ENCODE data around the gene COX11.

The COX11 gene

DNA sequence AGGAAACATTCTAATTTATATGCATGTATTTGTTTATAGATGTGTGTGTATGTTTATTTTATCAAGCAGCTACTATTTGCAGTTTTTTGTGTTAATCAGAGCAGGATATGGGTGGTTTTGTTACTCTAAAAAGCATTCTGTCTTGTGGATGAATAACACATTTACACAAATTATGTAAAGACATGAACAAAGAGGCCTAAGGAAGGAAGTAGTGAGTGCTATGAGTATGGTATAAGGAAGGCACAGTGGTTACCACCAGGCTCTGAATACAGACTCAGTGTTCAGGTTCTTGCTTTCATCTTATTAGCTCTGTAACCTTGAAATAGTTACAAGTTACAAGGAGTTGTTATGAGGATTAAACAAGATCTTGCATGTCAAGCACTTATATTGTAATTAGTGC, 34.0 kb upstream of the COX11 start:
- no peak overlapping the region for H3K27ac ChIP-seq (ENCODE audit: low read length)
- TF ChIP-seq EZH2 (optimal IDR thresholded peaks at IDR 0.05; ENCODE audit: low read depth, low read length): no peak
- no peak for TF ChIP-seq EZH2phosphoT487 (IDR thresholded peaks at IDR 0.05; ENCODE audit: low read length)
- TF ChIP-seq, protein P1, sequence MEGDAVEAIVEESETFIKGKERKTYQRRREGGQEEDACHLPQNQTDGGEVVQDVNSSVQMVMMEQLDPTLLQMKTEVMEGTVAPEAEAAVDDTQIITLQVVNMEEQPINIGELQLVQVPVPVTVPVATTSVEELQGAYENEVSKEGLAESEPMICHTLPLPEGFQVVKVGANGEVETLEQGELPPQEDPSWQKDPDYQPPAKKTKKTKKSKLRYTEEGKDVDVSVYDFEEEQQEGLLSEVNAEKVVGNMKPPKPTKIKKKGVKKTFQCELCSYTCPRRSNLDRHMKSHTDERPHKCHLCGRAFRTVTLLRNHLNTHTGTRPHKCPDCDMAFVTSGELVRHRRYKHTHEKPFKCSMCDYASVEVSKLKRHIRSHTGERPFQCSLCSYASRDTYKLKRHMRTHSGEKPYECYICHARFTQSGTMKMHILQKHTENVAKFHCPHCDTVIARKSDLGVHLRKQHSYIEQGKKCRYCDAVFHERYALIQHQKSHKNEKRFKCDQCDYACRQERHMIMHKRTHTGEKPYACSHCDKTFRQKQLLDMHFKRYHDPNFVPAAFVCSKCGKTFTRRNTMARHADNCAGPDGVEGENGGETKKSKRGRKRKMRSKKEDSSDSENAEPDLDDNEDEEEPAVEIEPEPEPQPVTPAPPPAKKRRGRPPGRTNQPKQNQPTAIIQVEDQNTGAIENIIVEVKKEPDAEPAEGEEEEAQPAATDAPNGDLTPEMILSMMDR (IDR thresholded peaks at IDR 0.05; ENCODE audit: low read length): no peak
- no peaks in the 10 kb centered on the region for H3F3A ChIP-seq (ENCODE audit: insufficient read depth, low read length)
- H3K4me3 ChIP-seq (ENCODE audit: low read length): no peak overlapping the region
- H3K79me2 ChIP-seq (ENCODE audit: low read length): no peaks in the 10 kb centered on the region
- no peak for DNase-seq
- H3K4me1 ChIP-seq (ENCODE audit: low read length): no peaks in the 10 kb centered on the region
- H4K20me1 ChIP-seq (ENCODE audit: insufficient read depth, low read length): no peaks in the 10 kb centered on the region
- no peak overlapping the region for H3K9ac ChIP-seq (ENCODE audit: low read length)
- H3K4me2 ChIP-seq (ENCODE audit: low read depth, low read length): no peak overlapping the region
- no peaks in the 10 kb centered on the region for H3K36me3 ChIP-seq (replicated peaks; ENCODE audit: insufficient read depth, low read length)
- no peaks in the 10 kb centered on the region for H3K27me3 ChIP-seq (replicated peaks; ENCODE audit: insufficient read depth, low read length)
- H3K9me3 ChIP-seq (replicated peaks; ENCODE audit: insufficient read depth, low read length): no peaks in the 10 kb centered on the region
- no peak overlapping the region for H2AFZ ChIP-seq (ENCODE audit: low read length)
- H3K9me2 ChIP-seq (replicated peaks; ENCODE audit: insufficient read depth, low read length): no peaks in the 10 kb centered on the region

DNA sequence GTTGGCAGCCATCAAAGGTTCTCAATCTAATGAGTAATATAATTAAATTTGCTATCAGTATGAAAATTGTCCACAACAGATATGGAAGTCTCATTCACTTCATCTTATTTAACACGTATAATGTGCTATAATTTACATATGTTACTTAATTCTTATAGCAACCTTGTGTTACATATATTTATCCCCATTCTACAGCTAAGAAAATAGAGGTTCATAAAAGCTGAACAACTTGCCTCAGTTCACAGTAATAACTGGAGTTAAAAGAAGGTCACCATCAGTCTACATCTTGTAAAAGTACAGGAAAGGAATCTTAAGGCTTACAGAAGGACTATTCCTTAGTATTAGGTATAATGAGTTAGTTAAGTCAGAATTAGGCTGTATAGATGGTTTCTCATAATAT, 28.0 kb upstream of the COX11 start:
- H4K20me1 ChIP-seq (ENCODE audit: insufficient read depth, low read length): no peaks in the 10 kb centered on the region
- no peak overlapping the region for H3K9ac ChIP-seq (ENCODE audit: low read length)
- no peaks in the 10 kb centered on the region for H3K4me1 ChIP-seq (ENCODE audit: low read length)
- H3F3A ChIP-seq (ENCODE audit: insufficient read depth, low read length): no peaks in the 10 kb centered on the region
- TF ChIP-seq EZH2phosphoT487 (IDR thresholded peaks at IDR 0.05; ENCODE audit: low read length): no peak
- TF ChIP-seq EZH2 (optimal IDR thresholded peaks at IDR 0.05; ENCODE audit: low read depth, low read length): no peak
- TF ChIP-seq, protein P1 (IDR thresholded peaks at IDR 0.05; ENCODE audit: low read length): no peak
- H3K9me2 ChIP-seq (replicated peaks; ENCODE audit: insufficient read depth, low read length): no peaks in the 10 kb centered on the region
- no peak overlapping the region for H2AFZ ChIP-seq (ENCODE audit: low read length)
- no peak overlapping the region for H3K4me3 ChIP-seq (ENCODE audit: low read length)
- H3K27me3 ChIP-seq (replicated peaks; ENCODE audit: insufficient read depth, low read length): no peaks in the 10 kb centered on the region
- no peak overlapping the region for H3K27ac ChIP-seq (ENCODE audit: low read length)
- H3K9me3 ChIP-seq (replicated peaks; ENCODE audit: insufficient read depth, low read length): no peaks in the 10 kb centered on the region
- no peaks in the 10 kb centered on the region for H3K79me2 ChIP-seq (ENCODE audit: low read length)
- DNase-seq: no peak
- no peak overlapping the region for H3K4me2 ChIP-seq (ENCODE audit: low read depth, low read length)
- no peaks in the 10 kb centered on the region for H3K36me3 ChIP-seq (replicated peaks; ENCODE audit: insufficient read depth, low read length)

DNA sequence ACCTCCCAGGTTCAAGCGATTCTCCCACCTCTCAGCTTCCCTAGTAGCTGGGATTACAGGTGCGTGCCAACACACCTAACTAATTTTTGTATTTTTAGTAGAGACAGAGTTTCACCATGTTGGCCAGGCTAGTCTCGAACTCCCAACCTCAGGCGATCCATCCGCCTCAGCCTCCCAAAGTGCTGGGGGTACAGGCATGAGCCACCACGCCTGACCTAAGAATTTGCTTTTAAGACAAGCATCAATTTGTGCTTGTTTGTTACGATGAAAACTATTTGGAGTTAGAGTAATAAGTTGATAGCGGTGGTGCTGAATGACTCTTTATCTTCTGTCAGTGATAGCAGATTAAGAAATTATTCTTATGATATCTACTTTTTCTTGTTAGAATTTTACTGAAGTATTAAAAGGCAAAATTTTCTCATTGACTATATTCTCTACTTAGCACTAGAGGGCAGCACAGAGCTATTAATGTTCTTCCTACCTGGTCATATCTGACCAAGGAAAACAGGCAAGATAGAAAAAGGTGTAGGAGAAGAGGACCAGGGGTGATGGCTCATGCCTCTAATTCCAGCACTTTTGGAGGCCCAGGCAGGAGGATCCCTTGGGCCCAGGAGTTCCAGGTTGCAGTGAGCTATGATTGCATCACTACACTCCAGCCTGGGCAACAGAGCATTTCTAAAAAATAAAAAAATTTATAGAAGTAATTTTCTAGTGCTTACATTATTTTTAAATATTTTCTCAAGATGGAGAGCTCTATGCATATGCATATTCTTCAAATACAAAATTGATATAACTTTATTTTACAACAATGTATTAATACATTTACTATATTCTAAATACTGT, 24.6 kb upstream of the COX11 start:
- no peaks in the 10 kb centered on the region for H3K9me3 ChIP-seq (replicated peaks; ENCODE audit: insufficient read depth, low read length)
- TF ChIP-seq, protein P1 (IDR thresholded peaks at IDR 0.05; ENCODE audit: low read length): peak; percentile 58
- no peak for TF ChIP-seq EZH2phosphoT487 (IDR thresholded peaks at IDR 0.05; ENCODE audit: low read length)
- no peak for TF ChIP-seq EZH2 (optimal IDR thresholded peaks at IDR 0.05; ENCODE audit: low read depth, low read length)
- H3K9ac ChIP-seq (ENCODE audit: low read length): no peak overlapping the region
- no peaks in the 10 kb centered on the region for H4K20me1 ChIP-seq (ENCODE audit: insufficient read depth, low read length)
- H3K27me3 ChIP-seq (replicated peaks; ENCODE audit: insufficient read depth, low read length): no peaks in the 10 kb centered on the region
- H3K4me2 ChIP-seq (ENCODE audit: low read depth, low read length): no peak overlapping the region
- H3K4me1 ChIP-seq (ENCODE audit: low read length): no peaks in the 10 kb centered on the region
- no peaks in the 10 kb centered on the region for H3K9me2 ChIP-seq (replicated peaks; ENCODE audit: insufficient read depth, low read length)
- no peak overlapping the region for H3K4me3 ChIP-seq (ENCODE audit: low read length)
- H2AFZ ChIP-seq (ENCODE audit: low read length): no peak overlapping the region
- no peaks in the 10 kb centered on the region for H3F3A ChIP-seq (ENCODE audit: insufficient read depth, low read length)
- peak; percentile 64 for DNase-seq
- no peak overlapping the region for H3K27ac ChIP-seq (ENCODE audit: low read length)
- no peaks in the 10 kb centered on the region for H3K36me3 ChIP-seq (replicated peaks; ENCODE audit: insufficient read depth, low read length)
- H3K79me2 ChIP-seq (ENCODE audit: low read length): no peaks in the 10 kb centered on the region

Measured in MM.1S (cell line).